Ovary (tissue), 3 donors: ENCODE data around the gene ICA1.

Experiments used
- EP300 ChIP-seq: sonication (generic); formaldehyde crosslinking; IDR thresholded peaks from one replicate; pipeline ENCODE4 v1.6.1; 2017; ENCODE audit warnings: antibody characterized with exemption
- POLR2A ChIP-seq: fragments of 450-650 bp; IDR thresholded peaks from one replicate; pipeline ENCODE4 v1.6.1; 2017; ENCODE audit warnings: antibody characterized with exemption, mild to moderate bottlenecking, moderate library complexity
- TF ChIP-seq, protein P1 (sequence below), 3 donors: fragments of 450-650 bp in 2 of 3; fragments of 200-600 bp in 1 of 3; IDR thresholded peaks; one replicate each; pipeline versions ENCODE4 v1.5.1 to v1.8.0; 2016 to 2022; ENCODE audit warnings: antibody characterized with exemption in 3 of 3, mild to moderate bottlenecking in 1 of 3
- donor health status: DM: no; HTN: no; CAD: no.

DNA sequence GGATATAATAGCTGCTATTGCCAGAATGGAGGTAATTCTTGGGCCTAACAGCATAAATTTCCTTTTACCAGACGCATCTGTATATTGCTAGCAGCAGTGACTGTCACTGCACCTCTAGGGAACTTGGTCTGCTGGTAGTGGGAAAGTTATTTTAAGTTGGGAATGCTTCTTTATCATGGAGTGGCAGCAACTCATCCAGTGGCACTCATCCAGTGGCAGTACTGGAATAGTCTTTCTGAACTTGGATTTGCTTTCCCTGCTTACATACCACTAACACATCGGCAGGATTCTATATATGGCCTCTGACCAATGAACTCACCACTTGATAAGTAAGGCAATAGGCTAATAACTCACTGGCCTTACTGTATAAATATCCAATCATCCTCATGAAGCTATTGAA lies 22.0 kb upstream of the ICA1 start:
- TF ChIP-seq, protein P1, sequence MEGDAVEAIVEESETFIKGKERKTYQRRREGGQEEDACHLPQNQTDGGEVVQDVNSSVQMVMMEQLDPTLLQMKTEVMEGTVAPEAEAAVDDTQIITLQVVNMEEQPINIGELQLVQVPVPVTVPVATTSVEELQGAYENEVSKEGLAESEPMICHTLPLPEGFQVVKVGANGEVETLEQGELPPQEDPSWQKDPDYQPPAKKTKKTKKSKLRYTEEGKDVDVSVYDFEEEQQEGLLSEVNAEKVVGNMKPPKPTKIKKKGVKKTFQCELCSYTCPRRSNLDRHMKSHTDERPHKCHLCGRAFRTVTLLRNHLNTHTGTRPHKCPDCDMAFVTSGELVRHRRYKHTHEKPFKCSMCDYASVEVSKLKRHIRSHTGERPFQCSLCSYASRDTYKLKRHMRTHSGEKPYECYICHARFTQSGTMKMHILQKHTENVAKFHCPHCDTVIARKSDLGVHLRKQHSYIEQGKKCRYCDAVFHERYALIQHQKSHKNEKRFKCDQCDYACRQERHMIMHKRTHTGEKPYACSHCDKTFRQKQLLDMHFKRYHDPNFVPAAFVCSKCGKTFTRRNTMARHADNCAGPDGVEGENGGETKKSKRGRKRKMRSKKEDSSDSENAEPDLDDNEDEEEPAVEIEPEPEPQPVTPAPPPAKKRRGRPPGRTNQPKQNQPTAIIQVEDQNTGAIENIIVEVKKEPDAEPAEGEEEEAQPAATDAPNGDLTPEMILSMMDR (IDR thresholded peaks at IDR 0.05): no peak
- TF ChIP-seq POLR2A (no peak), EP300 (no peak)
